Measurements from ENCODE around the gene C2CD2. TPM values are rescaled to one million over a fixed set of nuclear protein-coding genes. Genes with fewer than 3 reads are reported as not detected.

Gene C2CD2
- total and polyA plus RNA-seq, 2 of the 4 experiments (the other 2 are of a cell fraction): 15.6 to 25.3 TPM

GRCh38 chr21:41898998-41899397, 54.8 kb downstream of the C2CD2 start:
- Histone ChIP-seq H4K91ac (ENCODE audit: insufficient read depth, low read depth, low read length) (no peak overlapping the region), H2AK5ac (ENCODE audit: low read depth, low read length) (no peak overlapping the region), H3K36me3 (ENCODE audit: control insufficient read depth, insufficient read depth, low read length) (peaks cover 29% of the 10 kb centered on the region), H2BK15ac (ENCODE audit: low read depth, low read length) (no peak overlapping the region), H4K20me1 (ENCODE audit: insufficient read depth, low read length) (peaks cover 11% of the 10 kb centered on the region), H2AK9ac (replicated peaks; ENCODE audit: low read depth, low read length, poor library complexity) (no peak overlapping the region), H3K9me3 (ENCODE audit: control insufficient read depth, insufficient read depth, low read length) (no peaks in the 10 kb centered on the region), H4K8ac (ENCODE audit: low read depth in 2 of 2, low read length in 2 of 2) (no peak overlapping the region), H3K9ac (ENCODE audit: low read depth, low read length) (no peak overlapping the region), H2BK20ac (ENCODE audit: low read depth, low read length) (no peak overlapping the region), H3K79me1 (ENCODE audit: low read depth in 1 of 2, low read length in 2 of 2) (peaks cover 4 to 7% of the 10 kb centered on the region in 2 experiments; a peak in 2 of 4 replicates), H2AFZ (replicated peaks; ENCODE audit: low read length, poor library complexity) (no peak overlapping the region), H3K4me1 (ENCODE audit: control insufficient read depth, insufficient read depth, low read length) (peaks cover 14% of the 10 kb centered on the region), H2BK5ac (ENCODE audit: low read depth, low read length, poor library complexity, severe bottlenecking) (no peak overlapping the region), H3K4me2 (ENCODE audit: low read depth, low read length) (no peak overlapping the region), H4K5ac (ENCODE audit: low read depth, low read length) (no peak overlapping the region), H3K27ac (ENCODE audit: insufficient read depth, low read length) (no peak overlapping the region), H3K4ac (ENCODE audit: low read depth, low read length) (no peak overlapping the region), H3K23ac (ENCODE audit: low read depth, low read length) (no peak overlapping the region), H3K18ac (ENCODE audit: low read depth, low read length) (no peak overlapping the region), H2BK120ac (ENCODE audit: low read depth, low read length) (no peak overlapping the region), H3K4me3 (ENCODE audit: insufficient read depth, low read depth, low read length) (no peak overlapping the region), H3K9me1 (ENCODE audit: insufficient read depth, low read length) (peaks cover 22% of the 10 kb centered on the region), H3K56ac (ENCODE audit: extremely low read depth, insufficient read depth, low read length) (no peak overlapping the region), H3K14ac (replicated peaks; ENCODE audit: low read depth, low read length) (no peak overlapping the region), H3K27me3 (ENCODE audit: control insufficient read depth, insufficient read depth, low read length) (no peaks in the 10 kb centered on the region)
- WGBS, 2 experiments (ENCODE audit: extremely low coverage in 2 of 2, insufficient read length in 1 of 2): 98% methylated on average over 6 of the region's 17 CpGs; no CpG with 5 or more reads in 1 of the 2 experiments
- no peak for DNase-seq
- POLR2A ChIA-PET (ENCODE audit: unreplicated experiment): interaction anchor here (1.2 kb wide), 1 partner anchor 12 kb away, joined by 4 read pairs; no protein-coding TSS in a partner anchor
- CTCF ChIA-PET: no interaction called here
- dilution Hi-C loops (cut with HindIII; ENCODE audit: low sequenced_read_pairs, unreplicated experiment): no loop called here
- no peak for TF ChIP-seq RCOR1 (IDR thresholded peaks at IDR 0.05; ENCODE audit: insufficient replicate concordance, low read length)
- TF ChIP-seq CTCF (conservative IDR thresholded peaks at IDR 0.05; ENCODE audit: low read depth, low read length): no peak
- TF ChIP-seq BHLHE40 (IDR thresholded peaks at IDR 0.05; ENCODE audit: low read depth, low read length): no peak
- TF ChIP-seq RFX5 (IDR thresholded peaks at IDR 0.05; ENCODE audit: low read depth, low read length): no peak
- TF ChIP-seq CEBPB (IDR thresholded peaks at IDR 0.05; ENCODE audit: low read depth, low read length): no peak
- TF ChIP-seq, protein P1, sequence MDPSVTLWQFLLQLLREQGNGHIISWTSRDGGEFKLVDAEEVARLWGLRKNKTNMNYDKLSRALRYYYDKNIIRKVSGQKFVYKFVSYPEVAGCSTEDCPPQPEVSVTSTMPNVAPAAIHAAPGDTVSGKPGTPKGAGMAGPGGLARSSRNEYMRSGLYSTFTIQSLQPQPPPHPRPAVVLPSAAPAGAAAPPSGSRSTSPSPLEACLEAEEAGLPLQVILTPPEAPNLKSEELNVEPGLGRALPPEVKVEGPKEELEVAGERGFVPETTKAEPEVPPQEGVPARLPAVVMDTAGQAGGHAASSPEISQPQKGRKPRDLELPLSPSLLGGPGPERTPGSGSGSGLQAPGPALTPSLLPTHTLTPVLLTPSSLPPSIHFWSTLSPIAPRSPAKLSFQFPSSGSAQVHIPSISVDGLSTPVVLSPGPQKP (IDR thresholded peaks at IDR 0.05; ENCODE audit: borderline replicate concordance, low read depth, low read length): no peak
- TF ChIP-seq FOS (IDR thresholded peaks at IDR 0.05; ENCODE audit: low read depth, low read length): no peak
- no peak for TF ChIP-seq POLR2A (IDR thresholded peaks at IDR 0.05; ENCODE audit: low read depth, low read length)
- TF ChIP-seq NFE2L2 (IDR thresholded peaks at IDR 0.05; ENCODE audit: low read depth, low read length): no peak
- TF ChIP-seq MXI1 (IDR thresholded peaks at IDR 0.05; ENCODE audit: borderline replicate concordance, low read depth, low read length): no peak
- TF ChIP-seq MAZ (IDR thresholded peaks at IDR 0.05; ENCODE audit: borderline replicate concordance, low read depth, low read length): no peak
- TF ChIP-seq RAD21 (IDR thresholded peaks at IDR 0.05; ENCODE audit: low read length): no peak
- no peak for TF ChIP-seq USF2 (IDR thresholded peaks at IDR 0.05; ENCODE audit: low read depth, low read length)
- no peak for TF ChIP-seq CHD1 (IDR thresholded peaks at IDR 0.05; ENCODE audit: low read depth, low read length)
- TF ChIP-seq MAFK (IDR thresholded peaks at IDR 0.05; ENCODE audit: low read depth, low read length): no peak
- TF ChIP-seq SMC3 (IDR thresholded peaks at IDR 0.05; ENCODE audit: low read depth, low read length): no peak
- in situ Hi-C loops (cut with MboI; ENCODE audit: low sequenced_read_pairs): no loop called here
- intact Hi-C loops (cut with micrococcal nuclease): no loop called here
- no peak for ATAC-seq (ENCODE audit: low read depth)
- no TSS peak for BruUV-seq (replicated peaks)
